GM21528 (cell line): Measurements from ENCODE around the gene GPC6.

Experiments
- ATAC-seq: cut with Tn5 transposase; IDR thresholded peaks from one replicate; pipeline ENCODE4 v1.9.1; 2021; ENCODE audit warnings: mild to moderate bottlenecking, moderate library complexity; ENCODE audit not compliant: unreplicated experiment, low FRiP score

The GPC6 gene

GRCh38 chr13:93649496-93649895, 422.9 kb downstream of the GPC6 start:
- ATAC-seq: no peak

GRCh38 chr13:93653776-93654175, 427.2 kb downstream of the GPC6 start:
- ATAC-seq: no peak

DNA sequence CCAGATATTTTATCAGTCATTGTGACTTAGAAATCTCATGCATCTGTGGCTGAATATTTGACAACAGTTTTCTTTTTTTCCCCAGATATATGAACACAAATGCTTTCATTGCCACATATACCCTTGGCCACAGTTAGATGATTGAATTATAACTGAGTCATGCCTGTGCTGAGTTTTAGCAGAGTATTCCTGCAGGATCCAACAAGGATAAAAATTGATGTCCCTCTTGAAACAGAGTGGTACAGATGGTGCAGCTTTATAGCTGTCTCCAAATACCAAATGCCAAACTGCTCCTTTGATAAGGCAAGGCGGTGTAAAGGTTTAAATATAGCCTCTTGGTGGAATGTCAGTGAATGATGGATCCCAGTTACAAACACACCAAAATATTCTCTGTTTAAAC, 428.5 kb downstream of the GPC6 start:
- no peak for ATAC-seq

DNA sequence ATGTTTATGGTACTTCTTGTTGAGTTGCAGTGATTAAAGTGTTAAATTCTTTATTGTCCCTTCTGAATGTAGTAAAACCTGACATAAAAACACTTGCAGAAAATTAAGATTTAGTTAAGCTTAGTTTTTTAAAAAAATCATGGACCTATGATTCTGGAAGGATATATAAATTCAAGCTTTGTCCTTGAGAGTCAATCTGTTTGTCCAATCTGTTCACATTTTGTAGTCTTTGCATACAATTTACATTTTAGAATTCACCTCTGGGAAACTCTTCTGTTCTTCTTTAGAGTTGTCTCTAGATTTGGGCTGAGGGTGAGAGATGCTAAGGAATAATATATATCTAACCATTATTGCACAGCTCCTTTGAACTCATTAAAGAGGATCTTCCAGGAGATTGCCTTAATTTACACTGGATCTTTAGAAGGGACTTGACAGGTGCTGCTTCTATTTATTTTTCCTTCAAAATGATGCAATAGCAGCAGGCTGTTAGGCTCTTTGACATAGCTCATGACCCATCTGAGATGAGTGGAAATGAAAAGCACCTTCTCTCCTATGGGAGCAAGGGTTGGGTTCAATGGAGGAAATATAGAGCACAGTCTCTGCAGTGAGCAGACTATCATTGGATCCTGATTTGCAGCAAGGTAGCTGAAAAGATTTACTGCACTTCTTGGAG, 433.9 kb downstream of the GPC6 start:
- ATAC-seq: no peak

- no peak for ATAC-seq
These were observed 444.3 kb downstream of the GPC6 start for GRCh38 chr13:93670866-93671265.

DNA sequence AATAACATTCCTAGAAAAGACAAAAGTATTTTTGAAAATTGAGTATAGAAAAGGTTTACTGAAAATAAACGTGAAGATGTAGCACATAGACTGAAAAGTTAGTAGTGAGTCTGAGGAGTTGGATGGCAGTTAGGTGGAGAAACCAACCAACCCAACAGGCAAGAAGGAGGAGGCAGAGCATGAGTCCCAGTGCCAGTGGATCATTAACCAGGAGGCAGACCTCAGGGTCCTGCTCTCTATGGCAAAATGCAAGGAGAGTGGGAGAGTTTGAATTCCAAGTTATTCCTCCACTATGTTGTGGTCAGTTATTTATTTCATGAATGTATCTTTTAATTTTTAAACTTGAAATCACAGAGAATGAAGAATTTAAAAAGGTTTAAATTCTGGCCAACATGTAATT, 446.4 kb downstream of the GPC6 start:
- ATAC-seq: no peak

DNA sequence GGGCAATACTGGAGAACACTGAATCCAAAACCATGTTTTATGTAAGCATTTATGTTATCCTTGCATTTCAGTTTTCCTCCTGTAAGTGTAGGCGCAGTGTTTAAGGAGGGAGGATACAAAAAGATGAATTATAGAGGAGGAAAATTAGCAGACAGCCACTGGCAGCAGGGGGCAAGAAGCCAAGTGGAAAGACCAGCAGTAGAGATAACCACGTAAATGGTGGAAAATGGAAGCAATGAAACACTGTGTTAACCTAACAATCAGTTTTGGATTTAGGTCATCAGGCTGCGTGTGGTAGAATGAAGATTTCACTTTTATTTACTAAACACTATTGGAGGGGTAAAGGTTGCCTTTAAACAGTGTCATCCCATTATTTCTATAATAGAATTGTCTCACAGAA, 447.3 kb downstream of the GPC6 start:
- ATAC-seq: no peak

GRCh38 chr13:93674337-93674755, 447.7 kb downstream of the GPC6 start:
- ATAC-seq: no peak

GRCh38 chr13:93680329-93680728, 453.7 kb downstream of the GPC6 start:
- ATAC-seq: no peak

DNA sequence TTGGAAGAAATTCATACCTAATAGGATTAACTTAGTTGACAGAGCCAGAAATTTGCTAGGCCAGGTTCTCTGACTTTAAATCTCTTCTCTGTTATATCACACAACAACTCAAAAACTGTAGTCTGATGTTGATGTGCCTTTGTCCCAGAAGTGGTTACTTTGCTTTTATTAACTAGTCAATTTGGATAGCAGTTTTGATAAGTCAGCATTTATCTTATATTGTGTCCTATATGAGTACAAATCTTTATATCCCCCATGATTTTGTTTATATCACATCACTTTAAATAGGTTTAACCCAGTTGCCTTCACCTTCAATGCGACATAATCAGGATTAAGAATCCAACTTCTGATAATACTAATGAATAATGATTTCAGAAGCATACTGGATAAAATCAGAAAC, 459.3 kb downstream of the GPC6 start:
- ATAC-seq: no peak

DNA sequence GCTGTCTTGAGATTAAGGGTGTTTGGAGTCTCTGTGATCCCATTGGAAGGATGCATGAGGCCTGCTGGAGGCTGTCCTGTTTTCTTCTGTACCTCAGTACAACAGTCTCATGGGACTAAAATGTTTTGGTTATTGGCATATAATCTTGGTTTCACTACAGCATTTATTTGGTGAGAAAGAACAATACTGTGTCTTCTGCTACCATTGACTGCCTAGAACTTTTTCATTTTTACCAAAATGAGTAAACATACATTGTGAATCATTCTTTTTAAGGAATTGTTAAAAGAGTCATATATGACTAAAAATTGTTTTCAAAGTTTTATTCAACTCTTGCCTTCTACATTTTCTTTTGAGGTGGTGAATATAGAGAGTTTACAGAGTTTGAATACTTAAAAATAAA, 459.8 kb downstream of the GPC6 start:
- ATAC-seq: no peak

DNA sequence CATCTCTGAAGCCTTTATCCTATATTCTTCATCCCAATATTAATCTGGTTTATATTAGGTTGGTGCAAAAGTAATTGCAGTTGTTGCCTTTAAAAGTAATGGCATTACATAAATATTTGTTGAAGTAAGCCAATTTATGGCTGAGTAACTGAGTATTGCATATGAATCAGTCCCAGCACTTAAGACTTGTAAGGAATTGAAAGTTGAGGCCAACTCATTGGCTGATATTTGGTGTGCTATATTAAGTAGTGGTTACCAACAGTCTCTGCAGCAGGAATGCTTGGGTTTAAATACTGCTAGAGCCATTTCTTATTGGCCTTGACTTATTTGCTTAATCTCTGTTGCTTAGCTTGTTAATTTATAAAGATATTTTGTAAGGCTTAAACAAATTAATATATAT, 460.7 kb downstream of the GPC6 start:
- ATAC-seq: no peak

- no peak for ATAC-seq
These were observed 462.7 kb downstream of the GPC6 start for GRCh38 chr13:93689333-93689732.

- ATAC-seq: no peak
These were observed 463.5 kb downstream of the GPC6 start for GRCh38 chr13:93690139-93690538.

DNA sequence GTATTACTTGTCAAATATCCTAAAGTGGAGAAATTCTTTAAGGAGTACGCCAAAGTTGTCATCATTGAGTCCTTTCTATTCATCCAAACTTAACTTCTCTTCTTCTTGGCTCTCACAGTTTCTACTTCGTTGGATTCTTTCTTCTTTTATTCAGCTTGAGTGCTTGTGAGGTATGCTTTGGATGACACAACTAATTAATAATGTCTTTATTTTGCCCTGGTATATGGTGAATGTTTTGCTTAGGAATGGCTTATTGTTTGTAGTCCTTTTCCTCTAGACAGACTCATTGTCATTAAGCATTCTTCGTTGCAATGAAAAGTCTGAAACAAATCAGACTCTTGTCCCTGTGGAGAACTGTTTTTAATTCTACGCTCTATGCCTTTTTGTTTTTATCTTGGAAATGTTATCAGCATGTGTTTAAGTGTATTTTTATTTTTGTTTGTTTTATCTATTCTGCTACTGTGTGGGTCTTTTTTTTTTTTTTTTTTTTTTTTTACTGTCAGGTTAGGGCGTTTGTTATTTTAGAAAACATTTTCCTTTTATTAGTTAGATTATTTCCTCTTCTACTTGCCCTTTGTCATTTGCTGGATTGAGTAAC, 471.5 kb downstream of the GPC6 start:
- ATAC-seq: no peak

DNA sequence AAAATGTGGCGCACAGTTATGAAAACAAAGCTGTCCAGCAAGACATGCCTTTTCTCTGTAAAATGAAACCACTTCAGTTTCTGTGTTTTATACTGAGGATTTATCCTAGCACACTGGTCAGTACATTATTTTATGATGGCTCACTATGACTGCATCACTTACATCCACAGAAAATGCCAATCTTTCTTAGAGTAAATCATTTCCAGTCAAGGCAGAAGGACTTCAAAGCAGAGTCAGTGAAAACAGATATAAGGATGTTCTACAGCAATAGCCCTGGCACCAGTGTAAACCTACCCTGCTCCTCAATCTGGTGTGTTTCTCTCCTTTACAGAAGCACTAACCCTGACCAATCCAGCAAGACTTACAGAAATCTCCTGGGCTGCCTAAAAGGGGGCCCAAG, 473.5 kb downstream of the GPC6 start:
- ATAC-seq: no peak

GRCh38 chr13:93708308-93709075, 481.9 kb downstream of the GPC6 start:
- no peak for ATAC-seq

GRCh38 chr13:93709506-93710244, 483.1 kb downstream of the GPC6 start:
- no peak for ATAC-seq

- no peak for ATAC-seq
These were observed 487.6 kb downstream of the GPC6 start for GRCh38 chr13:93714171-93714570.

- no peak for ATAC-seq
These were observed 489.3 kb downstream of the GPC6 start for GRCh38 chr13:93715866-93716265.

- no peak for ATAC-seq
These were observed 490.0 kb downstream of the GPC6 start for GRCh38 chr13:93716623-93717022.
